GM23338 (cell line): ENCODE measurements around the gene FUT2. TPM values are rescaled to one million over a fixed set of nuclear protein-coding genes. Genes with fewer than 3 reads are reported as not detected.

ENCODE experiments used
- ATAC-seq: fragments of 200-7000 bp; cut with Tn5 transposase; 3 replicates; pipeline ENCODE4 v1.9.1; 2020
- DNase-seq: peaks from one replicate; pipeline ENCODE4 v3.0.0-alpha.2; 2015; ENCODE audit warnings: low spot score
- H2AFZ ChIP-seq: fragments of 200-600 bp; sonication (generic); 2 replicates; pipeline ENCODE4 v1.8.0; 2016; ENCODE audit warnings: antibody characterized with exemption, mild to moderate bottlenecking, moderate library complexity
- H3F3A ChIP-seq: fragments of 200-600 bp; sonication (generic); replicated peaks from 2 replicates; pipeline ENCODE4 v1.8.0; 2017; ENCODE audit warnings: antibody characterized with exemption, mixed run types, low read depth
- H3K27ac ChIP-seq: fragments of 200-600 bp; sonication (generic); 2 replicates; pipeline ENCODE4 v1.6.1; 2016; ENCODE audit warnings: low read depth
- H3K27me3 ChIP-seq: fragments of 200-600 bp; sonication (generic); 2 replicates; pipeline ENCODE4 v1.8.0; 2016; ENCODE audit warnings: mild to moderate bottlenecking, mixed run types, moderate library complexity; ENCODE audit not compliant: insufficient read depth
- H3K36me3 ChIP-seq: fragments of 200-600 bp; sonication (generic); 2 replicates; pipeline ENCODE4 v1.8.0; 2016; ENCODE audit warnings: mild to moderate bottlenecking; ENCODE audit not compliant: insufficient read depth
- H3K4me1 ChIP-seq: fragments of 200-600 bp; sonication (generic); 2 replicates; pipeline ENCODE4 v1.8.0; 2016; ENCODE audit warnings: mild to moderate bottlenecking, moderate library complexity; ENCODE audit not compliant: insufficient read depth
- H3K4me2 ChIP-seq: fragments of 200-600 bp; sonication (generic); 2 replicates; pipeline ENCODE4 v1.7.1; 2017; ENCODE audit warnings: mixed run types
- H3K4me3 ChIP-seq: fragments of 200-600 bp; sonication (generic); 2 replicates; pipeline ENCODE4 v1.6.1; 2016; ENCODE audit warnings: mixed run types
- H3K79me2 ChIP-seq: fragments of 200-600 bp; sonication (generic); replicated peaks from 2 replicates; pipeline ENCODE4 v1.8.0; 2017; ENCODE audit warnings: mild to moderate bottlenecking; ENCODE audit not compliant: insufficient read depth
- H3K9me2 ChIP-seq: fragments of 200-600 bp; sonication (generic); 2 replicates; pipeline ENCODE4 v1.8.0; 2017; ENCODE audit not compliant: insufficient read depth
- H4K20me1 ChIP-seq: fragments of 200-600 bp; sonication (generic); replicated peaks from 2 replicates; pipeline ENCODE4 v1.8.0; 2017; ENCODE audit warnings: mild to moderate bottlenecking; ENCODE audit not compliant: insufficient read depth
- H3K27ac Mint-ChIP-seq: 2 replicates; pipeline ENCODE4 v1.8.0; 2020; ENCODE audit warnings: inconsistent platforms, mild to moderate bottlenecking, moderate library complexity, mixed read lengths
- H3K27me3 Mint-ChIP-seq: 3 replicates; pipeline ENCODE4 v1.8.0; 2022; ENCODE audit warnings: low read depth, mild to moderate bottlenecking, moderate library complexity, mixed read lengths, inconsistent platforms; ENCODE audit not compliant: insufficient read depth, poor library complexity
- H3K36me3 Mint-ChIP-seq: 3 replicates; pipeline ENCODE4 v1.8.0; 2021; ENCODE audit warnings: low read depth, mild to moderate bottlenecking, inconsistent platforms, moderate library complexity, mixed read lengths
- H3K4me1 Mint-ChIP-seq: 3 replicates; pipeline ENCODE4 v1.8.0; 2020; ENCODE audit warnings: mild to moderate bottlenecking, inconsistent platforms, mixed read lengths
- H3K4me3 Mint-ChIP-seq: 3 replicates; pipeline ENCODE4 v1.8.0; 2021; ENCODE audit warnings: moderate library complexity, mild to moderate bottlenecking, inconsistent platforms, mixed read lengths
- H3K9me3 Mint-ChIP-seq: 3 replicates; pipeline ENCODE4 v1.8.0; 2020; ENCODE audit warnings: moderate library complexity, mild to moderate bottlenecking, inconsistent platforms, mixed read lengths
- CREB1 ChIP-seq: fragments of 250-450 bp; sonication (Bioruptor Pico); IDR thresholded peaks from 2 replicates; pipeline ENCODE4 v1.5.0; 2020; ENCODE audit warnings: low read depth, mild to moderate bottlenecking, moderate library complexity
- EZH2 ChIP-seq: fragments of 200-600 bp; sonication (generic); IDR thresholded peaks from one replicate; pipeline ENCODE4 v1.8.0; 2017; ENCODE audit warnings: antibody characterized with exemption, mild to moderate bottlenecking, low read depth; ENCODE audit not compliant: unreplicated experiment
- EZH2phosphoT487 ChIP-seq: fragments of 200-600 bp; sonication (generic); IDR thresholded peaks from one replicate; pipeline ENCODE4 v1.8.1; 2018; ENCODE audit warnings: antibody characterized with exemption; ENCODE audit not compliant: unreplicated experiment
- NANOG ChIP-seq: IDR thresholded peaks from 2 replicates; pipeline ENCODE4 v1.6.1; 2016; ENCODE audit warnings: antibody characterized with exemption, borderline replicate concordance
- POLR2AphosphoS5 ChIP-seq: IDR thresholded peaks from 2 replicates; pipeline ENCODE4 v1.6.1; 2016; ENCODE audit warnings: antibody characterized with exemption, low read depth
- STAT1 ChIP-seq: IDR thresholded peaks from one replicate; pipeline ENCODE4 v1.6.1; 2016; ENCODE audit warnings: antibody characterized with exemption; ENCODE audit not compliant: unreplicated experiment
- ZNF114 ChIP-seq: fragments of 250-450 bp; sonication (Bioruptor Pico); IDR thresholded peaks from 2 replicates; pipeline ENCODE4 v1.5.0; 2020; ENCODE audit warnings: mild to moderate bottlenecking, moderate library complexity
- ZNF331 ChIP-seq: fragments of 250-450 bp; sonication (Bioruptor Pico); IDR thresholded peaks from 2 replicates; pipeline ENCODE4 v1.5.0; 2020; ENCODE audit warnings: low read depth, mild to moderate bottlenecking, moderate library complexity
- polyA plus RNA-seq: library from polyadenylated mRNA; unstranded; fragments of >200 nt; fragmentation: Nextera tagmentation; extraction: Ambion mirVana; gene quantifications from 2 replicates; pipeline ENCODE4 v1.2.1, GENCODE V29; 2016
- total RNA-seq: library from RNA; depleted of rRNA; stranded (reverse); fragments of >200 nt; shearing (Covaris generic); gene quantifications from 2 replicates; pipeline ENCODE4 v1.2.3, GENCODE V29; 2014
- TF ChIP-seq, protein P1 (sequence below): IDR thresholded peaks from 2 replicates; pipeline ENCODE4 v1.6.1; 2016; ENCODE audit warnings: antibody characterized with exemption

Gene FUT2
- total and polyA plus RNA-seq, 2 experiments from 2014 or later, result 5.0 to 5.6 TPM

DNA sequence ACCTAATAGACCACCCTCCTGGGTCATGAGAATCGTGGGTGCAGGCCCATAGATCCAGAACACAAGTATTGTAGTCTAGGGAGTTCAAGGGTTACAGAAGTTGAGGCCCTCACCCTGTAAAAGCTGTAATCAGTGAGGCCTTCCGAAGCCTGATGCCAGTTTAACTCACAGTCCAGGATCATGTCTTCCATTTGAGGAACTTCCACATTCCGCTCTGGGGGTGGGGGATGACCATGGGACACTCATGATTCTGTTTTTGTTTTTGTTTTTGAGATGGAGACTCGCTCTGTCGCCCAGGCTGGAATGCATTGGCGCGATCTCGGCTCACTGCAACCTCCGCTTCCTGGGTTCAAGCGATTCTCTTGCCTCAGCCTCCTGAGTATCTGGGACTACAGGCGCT is 46.3 kb downstream of the FUT2 start (continued):
- TF ChIP-seq NANOG, result no peak
- TF ChIP-seq EZH2, result no peak
- TF ChIP-seq STAT1, result no peak
- TF ChIP-seq ZNF331 (CRISPR knock-in tag), result no peak
- no peak for TF ChIP-seq CREB1 (CRISPR knock-in tag)
- TF ChIP-seq POLR2AphosphoS5, result no peak
- no peak for TF ChIP-seq EZH2phosphoT487

GRCh38 chr19:48745208-48745995 is 49.6 kb downstream of the FUT2 start:
- Mint-ChIP-seq H3K27me3 (peaks cover 25% of the 10 kb centered on the region), H3K4me3 (peak overlapping the region; percentile 68), H3K4me1 (peaks cover 28% of the 10 kb centered on the region), H3K9me3 (no peaks in the 10 kb centered on the region; the same call in 2 of the 3 replicates), H3K27ac (0 out of 2 replicates have a peak overlapping the region, but pooled peaks have one; percentile 23), H3K36me3 (peaks cover 27% of the 10 kb centered on the region)
- Histone ChIP-seq H2AFZ (no peak overlapping the region), H3K4me2 (peak overlapping the region; percentile 70), H3F3A (peaks cover 19% of the 10 kb centered on the region), H3K4me3 (peak overlapping the region; percentile 56), H4K20me1 (peaks cover 4% of the 10 kb centered on the region; the same call in 1 of the 2 replicates), H3K4me1 (peaks cover 20% of the 10 kb centered on the region), H3K27me3 (peaks cover 7% of the 10 kb centered on the region), H3K79me2 (peaks cover 18% of the 10 kb centered on the region), H3K36me3 (0 out of 2 replicates have a peak, but pooled peaks cover 6% of the 10 kb centered on the region), H3K9me2 (no peaks in the 10 kb centered on the region), H3K27ac (no peak overlapping the region)
- DNase-seq (peak; percentile 94), ATAC-seq (peak; percentile 40)
- TF ChIP-seq, protein P1, sequence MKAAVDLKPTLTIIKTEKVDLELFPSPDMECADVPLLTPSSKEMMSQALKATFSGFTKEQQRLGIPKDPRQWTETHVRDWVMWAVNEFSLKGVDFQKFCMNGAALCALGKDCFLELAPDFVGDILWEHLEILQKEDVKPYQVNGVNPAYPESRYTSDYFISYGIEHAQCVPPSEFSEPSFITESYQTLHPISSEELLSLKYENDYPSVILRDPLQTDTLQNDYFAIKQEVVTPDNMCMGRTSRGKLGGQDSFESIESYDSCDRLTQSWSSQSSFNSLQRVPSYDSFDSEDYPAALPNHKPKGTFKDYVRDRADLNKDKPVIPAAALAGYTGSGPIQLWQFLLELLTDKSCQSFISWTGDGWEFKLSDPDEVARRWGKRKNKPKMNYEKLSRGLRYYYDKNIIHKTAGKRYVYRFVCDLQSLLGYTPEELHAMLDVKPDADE, result peak; percentile 97
- no peak for TF ChIP-seq EZH2phosphoT487

GRCh38 chr19:48746110-48746509 is 50.3 kb downstream of the FUT2 start:
- no peak overlapping the region for H2AFZ ChIP-seq
- peak overlapping the region; percentile 70 for H3K4me2 ChIP-seq
- peaks cover under 1% of the 10 kb centered on the region; the same call in 1 of the 2 replicates for H3K27me3 ChIP-seq

More at GRCh38 chr19:48746110-48746509, 50.3 kb downstream of the FUT2 start:
- Histone ChIP-seq H3K9me2 (no peaks in the 10 kb centered on the region), H3F3A (peaks cover 14% of the 10 kb centered on the region), H3K4me3 (peak overlapping the region; percentile 56), H3K36me3 (0 out of 2 replicates have a peak, but pooled peaks cover 6% of the 10 kb centered on the region), H3K79me2 (peaks cover 25% of the 10 kb centered on the region), H3K4me1 (peaks cover 15% of the 10 kb centered on the region), H3K27ac (peak overlapping the region; percentile 81), H4K20me1 (peaks cover 8% of the 10 kb centered on the region; the same call in 1 of the 2 replicates)
- ATAC-seq (no peak), DNase-seq (no peak)
- no peaks in the 10 kb centered on the region; the same call in 2 of the 3 replicates for H3K9me3 Mint-ChIP-seq
- peaks cover 35% of the 10 kb centered on the region for H3K36me3 Mint-ChIP-seq
- H3K27me3 Mint-ChIP-seq, result peaks cover 26% of the 10 kb centered on the region
- TF ChIP-seq, protein P1, result no peak
- TF ChIP-seq ZNF114 (CRISPR knock-in tag), result no peak
- peak overlapping the region; percentile 94 for H3K27ac Mint-ChIP-seq
- peaks cover 30% of the 10 kb centered on the region for H3K4me1 Mint-ChIP-seq
- peak overlapping the region; percentile 68 for H3K4me3 Mint-ChIP-seq
